Endothelial cell (in vitro differentiated cells): ENCODE data around the gene IGF2R. TPM values are rescaled to one million over a fixed set of nuclear protein-coding genes. Genes with fewer than 3 reads are reported as not detected.

ENCODE experiments used
- DNase-seq: peaks from one replicate; pipeline ENCODE4 v3.0.0; 2021; ENCODE audit warnings: low spot score
- H3K27ac Mint-ChIP-seq: one replicate; pipeline ENCODE4 v1.8.0; 2021; ENCODE audit warnings: mixed read lengths, inconsistent platforms; ENCODE audit not compliant: unreplicated experiment
- H3K27me3 Mint-ChIP-seq: one replicate; pipeline ENCODE4 v1.8.0; 2021; ENCODE audit warnings: mild to moderate bottlenecking, moderate library complexity, mixed read lengths, inconsistent platforms; ENCODE audit not compliant: unreplicated experiment
- H3K36me3 Mint-ChIP-seq: one replicate; pipeline ENCODE4 v1.8.0; 2021; ENCODE audit warnings: mild to moderate bottlenecking, low read depth, mixed read lengths, inconsistent platforms; ENCODE audit not compliant: unreplicated experiment
- H3K4me1 Mint-ChIP-seq: one replicate; pipeline ENCODE4 v1.8.0; 2021; ENCODE audit warnings: mild to moderate bottlenecking, mixed read lengths, inconsistent platforms; ENCODE audit not compliant: unreplicated experiment
- H3K4me3 Mint-ChIP-seq: one replicate; pipeline ENCODE4 v1.8.0; 2021; ENCODE audit warnings: mild to moderate bottlenecking, mixed read lengths, inconsistent platforms; ENCODE audit not compliant: unreplicated experiment
- H3K9me3 Mint-ChIP-seq: one replicate; pipeline ENCODE4 v1.8.0; 2021; ENCODE audit warnings: mixed read lengths, inconsistent platforms; ENCODE audit not compliant: unreplicated experiment
- total RNA-seq: library from RNA; stranded (reverse); fragmentation: NEBNext Ultra II Directional; extraction: Animal tissue kit (Norgen Biotek cat#: 25700); gene quantifications from one replicate; pipeline ENCODE4 v1.2.1, GENCODE V29; 2021; ENCODE audit not compliant: unreplicated experiment
- TF ChIP-seq, protein P1 (sequence below): fragments of 200-600 bp; sonication (generic); IDR thresholded peaks from one replicate; pipeline ENCODE4 v1.5.0; 2021; ENCODE audit warnings: antibody characterized with exemption; ENCODE audit not compliant: unreplicated experiment

Gene IGF2R
- total RNA-seq, 1 donor from 2014 or later: 108 TPM

DNA sequence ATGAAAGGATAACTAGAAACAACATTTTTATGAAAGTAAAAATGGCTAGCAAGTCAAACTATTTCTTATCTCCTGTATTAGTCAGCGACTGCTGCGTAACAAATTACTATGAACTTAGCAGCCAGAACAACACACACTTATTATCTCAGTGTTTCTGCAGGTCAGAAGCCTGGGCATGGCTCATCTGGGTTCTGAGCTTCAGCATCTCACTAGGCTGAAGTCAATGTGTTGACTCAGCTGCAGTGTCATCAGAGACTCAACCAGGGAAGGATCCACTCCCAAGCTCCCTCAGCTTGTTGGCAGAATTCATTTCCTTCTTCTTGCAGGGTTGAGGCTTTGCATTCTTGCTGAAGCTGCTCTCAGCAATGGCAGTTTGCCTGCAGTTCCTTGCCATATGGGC lies 33.2 kb upstream of the IGF2R start:
- Mint-ChIP-seq H3K27me3 (no peaks in the 10 kb centered on the region), H3K4me1 (no peaks in the 10 kb centered on the region), H3K9me3 (no peaks in the 10 kb centered on the region), H3K36me3 (no peaks in the 10 kb centered on the region), H3K4me3 (no peak overlapping the region), H3K27ac (no peak overlapping the region)
- TF ChIP-seq, protein P1, sequence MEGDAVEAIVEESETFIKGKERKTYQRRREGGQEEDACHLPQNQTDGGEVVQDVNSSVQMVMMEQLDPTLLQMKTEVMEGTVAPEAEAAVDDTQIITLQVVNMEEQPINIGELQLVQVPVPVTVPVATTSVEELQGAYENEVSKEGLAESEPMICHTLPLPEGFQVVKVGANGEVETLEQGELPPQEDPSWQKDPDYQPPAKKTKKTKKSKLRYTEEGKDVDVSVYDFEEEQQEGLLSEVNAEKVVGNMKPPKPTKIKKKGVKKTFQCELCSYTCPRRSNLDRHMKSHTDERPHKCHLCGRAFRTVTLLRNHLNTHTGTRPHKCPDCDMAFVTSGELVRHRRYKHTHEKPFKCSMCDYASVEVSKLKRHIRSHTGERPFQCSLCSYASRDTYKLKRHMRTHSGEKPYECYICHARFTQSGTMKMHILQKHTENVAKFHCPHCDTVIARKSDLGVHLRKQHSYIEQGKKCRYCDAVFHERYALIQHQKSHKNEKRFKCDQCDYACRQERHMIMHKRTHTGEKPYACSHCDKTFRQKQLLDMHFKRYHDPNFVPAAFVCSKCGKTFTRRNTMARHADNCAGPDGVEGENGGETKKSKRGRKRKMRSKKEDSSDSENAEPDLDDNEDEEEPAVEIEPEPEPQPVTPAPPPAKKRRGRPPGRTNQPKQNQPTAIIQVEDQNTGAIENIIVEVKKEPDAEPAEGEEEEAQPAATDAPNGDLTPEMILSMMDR: no peak
- no peak for DNase-seq

GRCh38 chr6:159939591-159940016 lies 29.3 kb upstream of the IGF2R start:
- H3K9me3 Mint-ChIP-seq: peaks cover 4% of the 10 kb centered on the region
- DNase-seq: no peak
- TF ChIP-seq, protein P1: no peak
- H3K27ac Mint-ChIP-seq: no peak overlapping the region
- peaks cover 3% of the 10 kb centered on the region for H3K27me3 Mint-ChIP-seq
- peaks cover 6% of the 10 kb centered on the region for H3K36me3 Mint-ChIP-seq
- no peak overlapping the region for H3K4me3 Mint-ChIP-seq
- no peaks in the 10 kb centered on the region for H3K4me1 Mint-ChIP-seq

- peaks cover 8% of the 10 kb centered on the region for H3K36me3 Mint-ChIP-seq
- H3K4me1 Mint-ChIP-seq: no peaks in the 10 kb centered on the region
- DNase-seq: no peak
- no peak overlapping the region for H3K4me3 Mint-ChIP-seq
- no peak overlapping the region for H3K27ac Mint-ChIP-seq
- peaks cover 11% of the 10 kb centered on the region for H3K9me3 Mint-ChIP-seq
- peaks cover 3% of the 10 kb centered on the region for H3K27me3 Mint-ChIP-seq
- TF ChIP-seq, protein P1: no peak
Measured at GRCh38 chr6:159941286-159942113, 27.4 kb upstream of the IGF2R start.

DNA sequence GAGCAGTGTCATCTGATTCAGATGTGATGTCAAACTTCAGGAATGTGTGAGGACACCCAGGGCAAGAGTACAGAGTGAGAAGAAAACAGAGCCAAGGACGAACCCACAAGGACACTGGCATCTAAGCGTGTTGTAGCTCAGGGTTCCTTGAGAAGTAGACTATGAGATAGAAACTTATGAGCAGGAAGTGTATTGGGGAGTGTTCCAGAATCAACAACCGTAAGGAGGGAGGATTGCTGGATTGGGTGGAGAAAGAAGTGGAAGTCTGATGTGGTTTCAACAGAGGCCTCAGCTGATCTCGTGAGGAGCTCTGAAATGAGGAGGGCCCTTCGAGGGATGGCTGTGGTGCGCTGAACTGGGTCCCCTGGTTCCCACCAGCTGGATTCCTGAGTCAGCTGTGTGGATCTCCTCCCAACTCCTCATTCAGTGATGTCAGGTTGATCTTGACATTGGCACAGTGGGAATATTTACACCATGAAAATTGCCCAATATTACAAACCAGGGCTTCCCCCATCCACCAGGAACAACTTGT lies 25.7 kb upstream of the IGF2R start:
- Mint-ChIP-seq H3K27ac (no peak overlapping the region), H3K27me3 (peaks cover 3% of the 10 kb centered on the region), H3K9me3 (peaks cover 11% of the 10 kb centered on the region), H3K36me3 (peaks cover 8% of the 10 kb centered on the region), H3K4me3 (no peak overlapping the region), H3K4me1 (no peaks in the 10 kb centered on the region)
- no peak for DNase-seq
- TF ChIP-seq, protein P1: no peak

DNA sequence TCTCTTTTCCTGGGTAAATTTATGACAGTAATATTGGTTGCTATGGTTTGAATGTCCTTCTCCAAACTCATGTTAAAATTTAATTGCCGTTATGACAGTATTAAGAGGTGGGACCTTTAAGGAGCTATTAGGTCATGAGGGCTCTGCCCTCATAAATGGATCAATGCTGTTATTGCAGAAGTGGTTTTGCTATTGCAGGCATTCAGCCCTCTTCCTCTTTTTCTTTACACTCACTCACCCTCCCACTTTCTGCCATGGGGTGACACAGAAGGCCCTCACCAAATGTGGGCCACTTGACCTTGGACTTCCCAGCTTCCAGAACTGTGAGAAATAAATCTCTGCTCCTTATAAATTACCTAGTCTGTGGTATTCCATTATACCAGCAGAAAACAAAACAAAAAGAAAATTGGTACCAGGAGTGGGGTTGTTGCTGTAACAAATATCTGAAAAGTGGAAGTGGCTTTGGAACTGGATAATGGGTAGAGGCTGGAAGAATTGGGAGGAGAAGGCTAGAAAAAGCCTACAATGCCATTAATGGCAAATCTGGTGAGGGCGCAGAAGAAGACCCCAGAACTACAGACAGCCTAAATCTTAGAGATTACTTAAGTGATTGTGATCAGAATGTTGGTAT lies 24.8 kb upstream of the IGF2R start:
- H3K27ac Mint-ChIP-seq: no peak overlapping the region
- H3K36me3 Mint-ChIP-seq: peaks cover 8% of the 10 kb centered on the region
- peaks cover 11% of the 10 kb centered on the region for H3K9me3 Mint-ChIP-seq
- no peaks in the 10 kb centered on the region for H3K4me1 Mint-ChIP-seq
- peaks cover 3% of the 10 kb centered on the region for H3K27me3 Mint-ChIP-seq
- no peak for DNase-seq
- no peak overlapping the region for H3K4me3 Mint-ChIP-seq
- TF ChIP-seq, protein P1: no peak
